ENCODE measurements around the gene PHTF2.

PHTF2 gene

DNA sequence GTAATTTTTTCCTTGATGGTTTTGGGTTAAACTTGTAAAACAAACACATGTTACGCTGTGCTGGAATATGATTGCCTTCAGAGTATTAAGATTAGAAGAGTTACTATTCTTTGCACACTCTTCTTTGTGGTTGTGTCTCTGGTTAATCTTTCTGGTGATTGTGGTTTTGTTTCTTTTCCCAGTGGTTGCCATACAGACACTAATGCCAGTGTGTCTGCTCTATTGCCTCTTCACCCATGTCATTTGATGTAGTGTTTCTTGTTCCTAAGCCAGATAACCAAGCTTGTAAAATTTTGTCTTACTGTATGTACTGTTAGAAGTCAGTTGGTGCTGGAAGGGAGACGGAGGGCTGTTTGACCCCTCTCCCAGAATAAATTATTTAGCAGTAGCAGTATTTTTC, 124.8 kb downstream of the PHTF2 start (continued):
- no peak for TF ChIP-seq ZNF596 (tag by site-specific recombination; IDR thresholded peaks at IDR 0.05)
- TF ChIP-seq BCL11A (tag by site-specific recombination; IDR thresholded peaks at IDR 0.05; ENCODE audit: low read depth), result no peak
- TF ChIP-seq, protein P1, sequence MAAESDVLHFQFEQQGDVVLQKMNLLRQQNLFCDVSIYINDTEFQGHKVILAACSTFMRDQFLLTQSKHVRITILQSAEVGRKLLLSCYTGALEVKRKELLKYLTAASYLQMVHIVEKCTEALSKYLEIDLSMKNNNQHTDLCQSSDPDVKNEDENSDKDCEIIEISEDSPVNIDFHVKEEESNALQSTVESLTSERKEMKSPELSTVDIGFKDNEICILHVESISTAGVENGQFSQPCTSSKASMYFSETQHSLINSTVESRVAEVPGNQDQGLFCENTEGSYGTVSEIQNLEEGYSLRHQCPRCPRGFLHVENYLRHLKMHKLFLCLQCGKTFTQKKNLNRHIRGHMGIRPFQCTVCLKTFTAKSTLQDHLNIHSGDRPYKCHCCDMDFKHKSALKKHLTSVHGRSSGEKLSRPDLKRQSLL (tag by site-specific recombination; IDR thresholded peaks at IDR 0.05), result no peak
- TF ChIP-seq ZNF585B (tag by site-specific recombination; IDR thresholded peaks at IDR 0.05), result no peak

DNA sequence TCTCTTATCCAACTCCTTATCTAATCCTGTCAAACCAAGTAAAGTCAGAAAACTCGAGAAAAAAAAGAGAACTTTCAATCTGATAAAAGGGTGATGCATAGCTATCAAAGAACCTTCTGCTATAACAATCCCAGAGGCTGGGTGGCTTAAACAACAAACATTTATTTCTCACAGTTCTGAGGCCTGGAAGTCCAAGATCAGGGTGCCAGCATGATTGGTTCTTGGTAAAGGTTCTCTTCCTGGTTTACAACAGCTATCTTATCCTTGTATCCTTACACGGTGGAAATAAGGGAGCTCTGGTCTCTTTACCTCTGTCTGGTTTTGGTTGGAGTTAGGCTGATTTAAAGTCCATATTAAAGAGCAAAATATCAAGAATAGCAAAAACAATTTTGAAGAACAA, 131.9 kb downstream of the PHTF2 start:
- Histone ChIP-seq H3K27ac (ENCODE audit: extremely low read depth, low read depth, low read length) (no peak overlapping the region), H3K4me3 (ENCODE audit: low read depth, low read length) (no peak overlapping the region), H3K9me3 (ENCODE audit: control insufficient read depth, insufficient read depth, low read depth, low read length) (no peaks in the 10 kb centered on the region), H3K4me1 (ENCODE audit: control insufficient read depth, insufficient read depth, low read length) (peaks cover 2% of the 10 kb centered on the region; the same call in 1 of the 2 replicates), H3K36me3 (ENCODE audit: control insufficient read depth in 2 of 2, insufficient read depth in 1 of 2, low read length in 2 of 2) (peaks cover 0 to 5% of the 10 kb centered on the region in 2 experiments; a peak in 2 of 3 replicates)
- TF ChIP-seq, protein P2, sequence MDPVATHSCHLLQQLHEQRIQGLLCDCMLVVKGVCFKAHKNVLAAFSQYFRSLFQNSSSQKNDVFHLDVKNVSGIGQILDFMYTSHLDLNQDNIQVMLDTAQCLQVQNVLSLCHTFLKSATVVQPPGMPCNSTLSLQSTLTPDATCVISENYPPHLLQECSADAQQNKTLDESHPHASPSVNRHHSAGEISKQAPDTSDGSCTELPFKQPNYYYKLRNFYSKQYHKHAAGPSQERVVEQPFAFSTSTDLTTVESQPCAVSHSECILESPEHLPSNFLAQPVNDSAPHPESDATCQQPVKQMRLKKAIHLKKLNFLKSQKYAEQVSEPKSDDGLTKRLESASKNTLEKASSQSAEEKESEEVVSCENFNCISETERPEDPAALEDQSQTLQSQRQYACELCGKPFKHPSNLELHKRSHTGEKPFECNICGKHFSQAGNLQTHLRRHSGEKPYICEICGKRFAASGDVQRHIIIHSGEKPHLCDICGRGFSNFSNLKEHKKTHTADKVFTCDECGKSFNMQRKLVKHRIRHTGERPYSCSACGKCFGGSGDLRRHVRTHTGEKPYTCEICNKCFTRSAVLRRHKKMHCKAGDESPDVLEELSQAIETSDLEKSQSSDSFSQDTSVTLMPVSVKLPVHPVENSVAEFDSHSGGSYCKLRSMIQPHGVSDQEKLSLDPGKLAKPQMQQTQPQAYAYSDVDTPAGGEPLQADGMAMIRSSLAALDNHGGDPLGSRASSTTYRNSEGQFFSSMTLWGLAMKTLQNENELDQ (tag by site-specific recombination; IDR thresholded peaks at IDR 0.05; ENCODE audit: low read depth), result no peak
- no peak for TF ChIP-seq ZNF624 (tag by site-specific recombination; IDR thresholded peaks at IDR 0.05)
- TF ChIP-seq ZFP41 (tag by site-specific recombination; IDR thresholded peaks at IDR 0.05; ENCODE audit: borderline replicate concordance), result no peak
- ChIA-PET CTCF (no interaction called here), POLR2A (no interaction called here)

DNA sequence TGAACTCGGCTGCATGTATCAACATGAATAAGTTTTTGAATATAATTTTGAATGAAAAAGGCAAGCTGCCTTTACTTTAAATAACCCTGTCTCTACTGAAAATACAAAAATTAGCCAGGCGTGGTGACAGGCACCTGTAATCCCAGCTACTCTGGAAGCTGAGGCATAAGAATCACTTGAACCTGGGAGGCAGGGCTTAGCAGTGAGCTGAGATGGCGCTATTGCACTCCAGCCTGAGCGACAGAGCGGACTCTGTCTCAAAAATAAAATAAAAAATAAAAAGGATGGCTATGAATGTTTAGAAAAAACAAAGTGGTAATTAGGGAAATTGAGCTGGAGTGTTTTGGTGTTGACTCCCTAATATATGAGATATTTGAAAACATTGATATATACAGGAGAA, 133.3 kb downstream of the PHTF2 start:
- H3K27ac ChIP-seq (ENCODE audit: extremely low read depth, low read depth, low read length), result no peak overlapping the region
- H3K9me3 ChIP-seq (ENCODE audit: control insufficient read depth, insufficient read depth, low read depth, low read length), result no peaks in the 10 kb centered on the region
- TF ChIP-seq ZNF394 (tag by site-specific recombination; IDR thresholded peaks at IDR 0.05; ENCODE audit: borderline replicate concordance), result 0 out of 2 replicates have a peak, but pooled peaks have one; percentile 16
- TF ChIP-seq ZNF239 (tag by site-specific recombination; IDR thresholded peaks at IDR 0.05), result no peak
- CTCF ChIA-PET, result interaction anchor here (0.6 to 1.6 kb wide), 4 partner anchors 89 to 1509 kb away, joined by 3 read pairs; partner anchors contain the start of genes PHTF2 and TMEM60
- H3K4me3 ChIP-seq (ENCODE audit: low read depth, low read length), result no peak overlapping the region
- peaks cover 0 to 5% of the 10 kb centered on the region in 2 experiments; a peak in 2 of 3 replicates for H3K36me3 ChIP-seq (ENCODE audit: control insufficient read depth in 2 of 2, insufficient read depth in 1 of 2, low read length in 2 of 2)
- POLR2A ChIA-PET, result no interaction called here
- peaks cover 2% of the 10 kb centered on the region; the same call in 1 of the 2 replicates for H3K4me1 ChIP-seq (ENCODE audit: control insufficient read depth, insufficient read depth, low read length)

DNA sequence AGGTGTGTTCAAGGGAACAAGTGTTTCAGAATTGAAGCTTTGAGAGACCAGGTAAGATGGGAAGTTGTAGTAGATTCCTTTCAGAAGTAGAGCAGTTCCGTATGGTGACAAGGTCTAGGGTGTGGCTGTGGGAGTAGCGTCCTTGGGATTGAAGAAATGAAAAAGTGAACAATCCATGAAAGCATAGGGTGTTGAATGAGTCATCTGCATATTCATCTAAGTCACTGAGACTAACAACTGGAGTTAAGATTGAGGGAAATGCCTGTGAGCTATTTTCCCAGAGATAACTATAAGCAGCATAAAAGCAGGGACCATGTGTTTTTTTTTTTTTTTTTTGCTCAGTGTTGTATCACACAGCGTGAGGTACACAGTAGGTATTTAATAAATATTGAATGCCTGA, 134.8 kb downstream of the PHTF2 start:
- TF ChIP-seq ZNF529 (tag by site-specific recombination; IDR thresholded peaks at IDR 0.05; ENCODE audit: insufficient replicate concordance), result no peak
- peak; percentile 73 for TF ChIP-seq FEZF1 (tag by site-specific recombination; IDR thresholded peaks at IDR 0.05)
- TF ChIP-seq ZNF629 (tag by site-specific recombination; IDR thresholded peaks at IDR 0.05), result peak; percentile 36; the same call in 1 of the 2 replicates
- 0 out of 2 replicates have a peak, but pooled peaks have one; percentile 15 for TF ChIP-seq ZBTB17 (tag by site-specific recombination; IDR thresholded peaks at IDR 0.05)
- no peak for TF ChIP-seq KLF8 (tag by site-specific recombination; IDR thresholded peaks at IDR 0.05)
- TF ChIP-seq ZNF2 (tag by site-specific recombination; IDR thresholded peaks at IDR 0.05), result no peak
- TF ChIP-seq, protein P3, sequence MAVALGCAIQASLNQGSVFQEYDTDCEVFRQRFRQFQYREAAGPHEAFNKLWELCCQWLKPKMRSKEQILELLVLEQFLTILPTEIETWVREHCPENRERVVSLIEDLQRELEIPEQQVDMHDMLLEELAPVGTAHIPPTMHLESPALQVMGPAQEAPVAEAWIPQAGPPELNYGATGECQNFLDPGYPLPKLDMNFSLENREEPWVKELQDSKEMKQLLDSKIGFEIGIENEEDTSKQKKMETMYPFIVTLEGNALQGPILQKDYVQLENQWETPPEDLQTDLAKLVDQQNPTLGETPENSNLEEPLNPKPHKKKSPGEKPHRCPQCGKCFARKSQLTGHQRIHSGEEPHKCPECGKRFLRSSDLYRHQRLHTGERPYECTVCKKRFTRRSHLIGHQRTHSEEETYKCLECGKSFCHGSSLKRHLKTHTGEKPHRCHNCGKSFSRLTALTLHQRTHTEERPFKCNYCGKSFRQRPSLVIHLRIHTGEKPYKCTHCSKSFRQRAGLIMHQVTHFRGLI (tag by site-specific recombination; IDR thresholded peaks at IDR 0.05), result no peak
- TF ChIP-seq SCRT2 (tag by site-specific recombination; IDR thresholded peaks at IDR 0.05), result no peak
- ChIA-PET POLR2A (interaction anchor here (1.0 kb wide), 1 partner anchor 86 kb away, joined by 3 read pairs; no protein-coding TSS in a partner anchor), CTCF (interaction anchor here (0.6 to 2.7 kb wide), 2 partner anchors 21 to 282 kb away, joined by 3 to 13 read pairs; no protein-coding TSS in a partner anchor)
- H3K4me3 ChIP-seq (ENCODE audit: low read depth, low read length), result no peak overlapping the region
- no peaks in the 10 kb centered on the region for H3K9me3 ChIP-seq (ENCODE audit: control insufficient read depth, insufficient read depth, low read depth, low read length)
- H3K4me1 ChIP-seq (ENCODE audit: control insufficient read depth, insufficient read depth, low read length), result peaks cover 2% of the 10 kb centered on the region; the same call in 1 of the 2 replicates
- no peak overlapping the region for H3K27ac ChIP-seq (ENCODE audit: extremely low read depth, low read depth, low read length)
- peaks cover 0 to 5% of the 10 kb centered on the region in 2 experiments; a peak in 1 of 3 replicates for H3K36me3 ChIP-seq (ENCODE audit: control insufficient read depth in 2 of 2, insufficient read depth in 1 of 2, low read length in 2 of 2)
